ENCODE results near the gene C10orf143. TPM values are rescaled to one million over a fixed set of nuclear protein-coding genes. Genes with fewer than 3 reads are reported as not detected.

Gene C10orf143
- total RNA-seq, 4 donors from 2014 or later: 1.1 to 4.9 (median 1.4) TPM

GRCh38 chr10:130108934-130109604 is 1.6 kb downstream of the C10orf143 start:
- no peak for TF ChIP-seq CTCF (IDR thresholded peaks at IDR 0.05; ENCODE audit: low read depth)

GRCh38 chr10:130105724-130106123 is 4.9 kb downstream of the C10orf143 start:
- no peak for TF ChIP-seq CTCF (IDR thresholded peaks at IDR 0.05; ENCODE audit: low read depth)

DNA sequence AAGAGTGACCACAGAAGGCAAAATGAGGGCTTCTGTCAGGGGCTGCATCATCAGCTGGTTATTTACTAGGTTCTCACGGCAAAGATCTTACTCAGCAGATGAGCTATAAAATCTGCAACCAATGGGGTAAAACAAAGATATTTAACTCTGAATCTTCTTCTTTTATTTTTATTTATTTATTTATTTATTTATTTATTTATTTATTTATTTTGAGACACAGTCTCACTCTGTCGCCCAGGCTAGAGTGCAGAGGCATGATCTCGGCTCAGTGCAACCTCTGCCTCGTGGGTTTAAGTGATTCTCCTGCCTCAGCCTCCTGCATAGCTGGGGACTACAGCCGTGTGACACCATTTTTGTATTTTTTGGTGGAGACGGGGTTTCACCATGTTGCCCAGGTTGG is 11.3 kb downstream of the C10orf143 start:
- no peak for TF ChIP-seq CTCF (IDR thresholded peaks at IDR 0.05; ENCODE audit: low read depth)

- TF ChIP-seq CTCF (IDR thresholded peaks at IDR 0.05; ENCODE audit: low read depth): no peak
Measured at GRCh38 chr10:130080461-130080814, 30.2 kb downstream of the C10orf143 start.

- no peak for TF ChIP-seq CTCF (IDR thresholded peaks at IDR 0.05; ENCODE audit: low read depth)
Measured at GRCh38 chr10:130079614-130080460, 30.8 kb downstream of the C10orf143 start.

- no peak for TF ChIP-seq CTCF (IDR thresholded peaks at IDR 0.05; ENCODE audit: low read depth)
Measured at GRCh38 chr10:130078120-130078519, 32.5 kb downstream of the C10orf143 start.

- no peak for TF ChIP-seq CTCF (IDR thresholded peaks at IDR 0.05; ENCODE audit: low read depth)
Measured at GRCh38 chr10:130076681-130077080, 33.9 kb downstream of the C10orf143 start.
